ENCODE results near the gene VAV1. TPM values are rescaled to one million over a fixed set of nuclear protein-coding genes. Genes with fewer than 3 reads are reported as not detected.
"Not testable (repeated sequence)": the region's sequence is repeated elsewhere in the genome, so short reads cannot be mapped to it uniquely, and the experiment has no call there.

VAV1 gene
- total and polyA plus RNA-seq, 4 donors, result 4.2 to 9.5 (median 5.2) TPM

- Histone ChIP-seq H3K27ac (ENCODE audit: low read depth, low read length) (no peak overlapping the region), H3K36me3 (ENCODE audit: control insufficient read depth, insufficient read depth, low read length) (peaks cover 29% of the 10 kb centered on the region)
- WGBS (ENCODE audit: insufficient coverage), result 88% methylated on average over 14 of the region's 22 CpGs
Observed at GRCh38 chr19:6754136-6754535, 18.4 kb upstream of the VAV1 start.

GRCh38 chr19:6754653-6755463, 17.6 kb upstream of the VAV1 start:
- 94% methylated on average over 16 of the region's 23 CpGs for WGBS (ENCODE audit: insufficient coverage)
- peaks cover 14% of the 10 kb centered on the region for H3K4me1 ChIP-seq (ENCODE audit: control insufficient read depth, insufficient read depth, low read length)
- no peak overlapping the region for H3K27ac ChIP-seq (ENCODE audit: low read depth, low read length)
- H3K27me3 ChIP-seq (ENCODE audit: control insufficient read depth, insufficient read depth, low read length), result peaks cover 10% of the 10 kb centered on the region
- DNase-seq (ENCODE audit: low read depth in 4 of 6, low spot score in 6 of 6), result no peak
- H3K9me3 ChIP-seq (ENCODE audit: control insufficient read depth, insufficient read depth, low read length), result no peaks in the 10 kb centered on the region
- H3K36me3 ChIP-seq (ENCODE audit: control insufficient read depth, insufficient read depth, low read length), result peaks cover 23% of the 10 kb centered on the region
- H3K4me3 ChIP-seq (ENCODE audit: low read depth, low read length), result no peak overlapping the region

More at GRCh38 chr19:6754136-6754535, 18.4 kb upstream of the VAV1 start:
- no peak for DNase-seq (ENCODE audit: low read depth in 4 of 6, low spot score in 6 of 6)
- peaks cover 10% of the 10 kb centered on the region for H3K27me3 ChIP-seq (ENCODE audit: control insufficient read depth, insufficient read depth, low read length)
- no peaks in the 10 kb centered on the region for H3K9me3 ChIP-seq (ENCODE audit: control insufficient read depth, insufficient read depth, low read length)
- peaks cover 14% of the 10 kb centered on the region for H3K4me1 ChIP-seq (ENCODE audit: control insufficient read depth, insufficient read depth, low read length)
- no peak overlapping the region for H3K4me3 ChIP-seq (ENCODE audit: low read depth, low read length)

GRCh38 chr19:6760606-6761005, 11.9 kb upstream of the VAV1 start:
- no peak overlapping the region for H3K27ac ChIP-seq (ENCODE audit: low read depth, low read length)
- no peak for DNase-seq (ENCODE audit: low read depth in 4 of 6, low spot score in 6 of 6)
- WGBS (ENCODE audit: insufficient coverage), result 95% methylated on average over 12 of the region's 17 CpGs
- H3K9me3 ChIP-seq (ENCODE audit: control insufficient read depth, insufficient read depth, low read length), result no peaks in the 10 kb centered on the region
- no peaks in the 10 kb centered on the region for H3K4me1 ChIP-seq (ENCODE audit: control insufficient read depth, insufficient read depth, low read length)
- H3K27me3 ChIP-seq (ENCODE audit: control insufficient read depth, insufficient read depth, low read length), result peaks cover under 1% of the 10 kb centered on the region
- no peak overlapping the region for H3K4me3 ChIP-seq (ENCODE audit: low read depth, low read length)
- H3K36me3 ChIP-seq (ENCODE audit: control insufficient read depth, insufficient read depth, low read length), result peaks cover 2% of the 10 kb centered on the region

GRCh38 chr19:6761053-6761676, 11.3 kb upstream of the VAV1 start:
- no peaks in the 10 kb centered on the region for H3K9me3 ChIP-seq (ENCODE audit: control insufficient read depth, insufficient read depth, low read length)
- DNase-seq (ENCODE audit: low read depth in 4 of 6, low spot score in 6 of 6), result no peak
- no peak overlapping the region for H3K4me3 ChIP-seq (ENCODE audit: low read depth, low read length)
- no peaks in the 10 kb centered on the region for H3K4me1 ChIP-seq (ENCODE audit: control insufficient read depth, insufficient read depth, low read length)
- H3K27me3 ChIP-seq (ENCODE audit: control insufficient read depth, insufficient read depth, low read length), result peaks cover 6% of the 10 kb centered on the region
- WGBS (ENCODE audit: insufficient coverage), result 33% methylated on average over 1 of the region's 4 CpGs
- no peak overlapping the region for H3K27ac ChIP-seq (ENCODE audit: low read depth, low read length)
- peaks cover 2% of the 10 kb centered on the region for H3K36me3 ChIP-seq (ENCODE audit: control insufficient read depth, insufficient read depth, low read length)

GRCh38 chr19:6762253-6762797, 10.2 kb upstream of the VAV1 start:
- H3K27ac ChIP-seq (ENCODE audit: low read depth, low read length); H3K4me1 ChIP-seq (ENCODE audit: control insufficient read depth, insufficient read depth, low read length); H3K9me3 ChIP-seq (ENCODE audit: control insufficient read depth, insufficient read depth, low read length); H3K36me3 ChIP-seq (ENCODE audit: control insufficient read depth, insufficient read depth, low read length); H3K4me3 ChIP-seq (ENCODE audit: low read depth, low read length); DNase-seq (ENCODE audit: low read depth in 4 of 6, low spot score in 6 of 6): not testable (repeated sequence)
- peaks cover 17% of the 10 kb centered on the region for H3K27me3 ChIP-seq (ENCODE audit: control insufficient read depth, insufficient read depth, low read length)
- 92% methylated on average over 4 of the region's 8 CpGs for WGBS (ENCODE audit: insufficient coverage)

GRCh38 chr19:6765738-6766356, 6.7 kb upstream of the VAV1 start:
- 43% methylated on average over 7 of the region's 8 CpGs for WGBS (ENCODE audit: insufficient coverage)
- no peak overlapping the region for H3K27ac ChIP-seq (ENCODE audit: low read depth, low read length)
- H3K4me1 ChIP-seq (ENCODE audit: control insufficient read depth, insufficient read depth, low read length), result peaks cover 10% of the 10 kb centered on the region
- no peaks in the 10 kb centered on the region for H3K36me3 ChIP-seq (ENCODE audit: control insufficient read depth, insufficient read depth, low read length)
- peaks cover 26% of the 10 kb centered on the region for H3K27me3 ChIP-seq (ENCODE audit: control insufficient read depth, insufficient read depth, low read length)
- no peak overlapping the region for H3K4me3 ChIP-seq (ENCODE audit: low read depth, low read length)
- no peaks in the 10 kb centered on the region for H3K9me3 ChIP-seq (ENCODE audit: control insufficient read depth, insufficient read depth, low read length)
- no peak for DNase-seq (ENCODE audit: low read depth in 4 of 6, low spot score in 6 of 6)

- Histone ChIP-seq H3K4me1 (ENCODE audit: control insufficient read depth, insufficient read depth, low read length) (peaks cover 10% of the 10 kb centered on the region), H3K4me3 (ENCODE audit: low read depth, low read length) (no peak overlapping the region), H3K27ac (ENCODE audit: low read depth, low read length) (no peak overlapping the region), H3K9me3 (ENCODE audit: control insufficient read depth, insufficient read depth, low read length) (no peaks in the 10 kb centered on the region), H3K27me3 (ENCODE audit: control insufficient read depth, insufficient read depth, low read length) (peaks cover 26% of the 10 kb centered on the region), H3K36me3 (ENCODE audit: control insufficient read depth, insufficient read depth, low read length) (no peaks in the 10 kb centered on the region)
- 30% methylated on average over 14 of the region's 16 CpGs for WGBS (ENCODE audit: insufficient coverage)
- no peak for DNase-seq (ENCODE audit: low read depth in 4 of 6, low spot score in 6 of 6)
Observed at GRCh38 chr19:6766357-6767080, 6.0 kb upstream of the VAV1 start.

- H3K27ac ChIP-seq (ENCODE audit: low read depth, low read length), result no peak overlapping the region
- WGBS (ENCODE audit: insufficient coverage), result 4% methylated on average over 15 of the region's 15 CpGs
Observed at GRCh38 chr19:6767081-6767356, 5.5 kb upstream of the VAV1 start.

More at GRCh38 chr19:6767081-6767356, 5.5 kb upstream of the VAV1 start:
- no peak overlapping the region for H3K4me3 ChIP-seq (ENCODE audit: low read depth, low read length)
- no peaks in the 10 kb centered on the region for H3K36me3 ChIP-seq (ENCODE audit: control insufficient read depth, insufficient read depth, low read length)
- peaks cover 26% of the 10 kb centered on the region for H3K27me3 ChIP-seq (ENCODE audit: control insufficient read depth, insufficient read depth, low read length)
- no peaks in the 10 kb centered on the region for H3K9me3 ChIP-seq (ENCODE audit: control insufficient read depth, insufficient read depth, low read length)
- no peak for DNase-seq (ENCODE audit: low read depth in 4 of 6, low spot score in 6 of 6)
- peaks cover 10% of the 10 kb centered on the region for H3K4me1 ChIP-seq (ENCODE audit: control insufficient read depth, insufficient read depth, low read length)
